Body of pancreas (tissue), 4 donors: ENCODE measurements around the gene EMP2.

ENCODE experiments used
- POLR2A ChIP-seq, 3 donors: fragments of 450-650 bp; IDR thresholded peaks; one replicate each; pipeline ENCODE4 v1.6.1; 2016; ENCODE audit warnings: antibody characterized with exemption in 3 of 3, mild to moderate bottlenecking in 2 of 3
- TF ChIP-seq, protein P1 (sequence below), 7 experiments: fragments of 450-650 bp in 4 of 7; fragments of 200-600 bp in 3 of 7; sonication (generic) in 3 of 7; IDR thresholded peaks; one replicate each; pipeline ENCODE4 v1.5.1; 2016 to 2019; ENCODE audit warnings: antibody characterized with exemption in 7 of 7

DNA sequence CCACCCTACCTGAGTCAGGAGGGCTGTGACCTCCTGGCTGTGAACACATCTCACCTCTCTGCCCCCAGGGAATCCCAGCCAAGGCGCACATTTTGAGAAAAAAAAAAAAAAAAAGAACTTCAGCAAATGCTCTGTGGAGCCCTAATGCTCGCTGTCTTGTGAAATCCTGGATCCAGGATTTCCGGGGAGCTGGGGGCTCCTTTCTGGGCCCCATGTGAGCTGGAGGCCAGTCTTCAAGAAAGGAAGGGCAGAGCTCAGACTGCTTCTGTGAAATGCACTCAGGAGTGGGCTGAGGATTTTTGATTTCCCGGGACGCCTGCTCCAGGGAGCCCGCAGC, 36.0 kb upstream of the EMP2 start:
- TF ChIP-seq, protein P1, sequence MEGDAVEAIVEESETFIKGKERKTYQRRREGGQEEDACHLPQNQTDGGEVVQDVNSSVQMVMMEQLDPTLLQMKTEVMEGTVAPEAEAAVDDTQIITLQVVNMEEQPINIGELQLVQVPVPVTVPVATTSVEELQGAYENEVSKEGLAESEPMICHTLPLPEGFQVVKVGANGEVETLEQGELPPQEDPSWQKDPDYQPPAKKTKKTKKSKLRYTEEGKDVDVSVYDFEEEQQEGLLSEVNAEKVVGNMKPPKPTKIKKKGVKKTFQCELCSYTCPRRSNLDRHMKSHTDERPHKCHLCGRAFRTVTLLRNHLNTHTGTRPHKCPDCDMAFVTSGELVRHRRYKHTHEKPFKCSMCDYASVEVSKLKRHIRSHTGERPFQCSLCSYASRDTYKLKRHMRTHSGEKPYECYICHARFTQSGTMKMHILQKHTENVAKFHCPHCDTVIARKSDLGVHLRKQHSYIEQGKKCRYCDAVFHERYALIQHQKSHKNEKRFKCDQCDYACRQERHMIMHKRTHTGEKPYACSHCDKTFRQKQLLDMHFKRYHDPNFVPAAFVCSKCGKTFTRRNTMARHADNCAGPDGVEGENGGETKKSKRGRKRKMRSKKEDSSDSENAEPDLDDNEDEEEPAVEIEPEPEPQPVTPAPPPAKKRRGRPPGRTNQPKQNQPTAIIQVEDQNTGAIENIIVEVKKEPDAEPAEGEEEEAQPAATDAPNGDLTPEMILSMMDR (IDR thresholded peaks at IDR 0.05): no peak
- no peak for TF ChIP-seq POLR2A (IDR thresholded peaks at IDR 0.05)
